ENCODE measurements around the gene APOBEC2.
"Not testable (repeated sequence)": the region's sequence is repeated elsewhere in the genome, so short reads cannot be mapped to it uniquely, and the experiment has no call there.

The APOBEC2 gene

DNA sequence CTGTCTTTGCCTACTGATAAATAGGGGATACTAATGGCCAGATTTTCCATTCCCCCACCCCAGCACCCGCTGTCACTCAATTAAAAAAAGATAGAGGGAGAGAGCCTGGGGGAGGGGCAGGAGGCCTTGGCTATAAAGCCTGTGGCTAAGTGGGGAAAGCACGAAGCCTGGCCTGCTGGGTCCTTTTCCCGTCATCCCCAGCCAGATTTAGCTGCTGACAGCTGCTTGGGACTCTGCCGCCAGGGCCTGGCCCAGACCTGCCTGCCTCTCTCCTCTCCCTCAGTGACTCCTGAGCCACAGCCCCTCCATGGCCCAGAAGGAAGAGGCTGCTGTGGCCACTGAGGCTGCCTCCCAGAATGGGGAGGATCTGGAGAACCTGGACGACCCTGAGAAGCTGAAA is at the start of gene APOBEC2:
Gene APOBEC2 (plus strand): TSS at position 162 of the 400 bp plus-strand sequence. CDS start 146 bp downstream, at position 308.
- no peak for FAIRE-seq

DNA sequence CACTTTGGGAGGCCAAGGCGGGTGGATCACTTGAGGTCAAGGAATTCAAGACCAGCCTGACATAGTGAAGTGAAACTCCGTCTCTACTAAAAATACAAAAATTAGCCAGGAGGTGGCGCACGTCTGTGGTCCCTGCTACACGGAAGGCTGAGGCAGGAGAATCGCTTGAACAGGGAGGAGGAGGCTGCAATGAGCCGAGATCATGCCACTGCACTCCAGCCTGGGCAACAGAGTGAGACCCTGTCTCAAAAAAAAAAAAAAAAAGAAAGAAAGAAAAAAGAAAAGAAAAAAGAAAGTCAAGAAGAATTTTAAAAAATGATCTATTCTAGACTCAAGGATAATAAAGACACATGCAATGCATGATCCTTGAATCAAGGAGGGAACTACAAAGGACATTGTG is 46.8 kb upstream of the APOBEC2 start:
- FAIRE-seq, result not testable (repeated sequence)

- not testable (repeated sequence) for FAIRE-seq
These were observed 46.0 kb upstream of the APOBEC2 start for GRCh38 chr6:41006980-41007379.

- FAIRE-seq, result no peak
These were observed 45.0 kb upstream of the APOBEC2 start for GRCh38 chr6:41008011-41008410.

- no peak for FAIRE-seq
These were observed 43.3 kb upstream of the APOBEC2 start for GRCh38 chr6:41009669-41010068.

GRCh38 chr6:41011673-41012072 is 41.3 kb upstream of the APOBEC2 start:
- FAIRE-seq, result no peak

- no peak for FAIRE-seq
These were observed 39.4 kb upstream of the APOBEC2 start for GRCh38 chr6:41013466-41014153.

DNA sequence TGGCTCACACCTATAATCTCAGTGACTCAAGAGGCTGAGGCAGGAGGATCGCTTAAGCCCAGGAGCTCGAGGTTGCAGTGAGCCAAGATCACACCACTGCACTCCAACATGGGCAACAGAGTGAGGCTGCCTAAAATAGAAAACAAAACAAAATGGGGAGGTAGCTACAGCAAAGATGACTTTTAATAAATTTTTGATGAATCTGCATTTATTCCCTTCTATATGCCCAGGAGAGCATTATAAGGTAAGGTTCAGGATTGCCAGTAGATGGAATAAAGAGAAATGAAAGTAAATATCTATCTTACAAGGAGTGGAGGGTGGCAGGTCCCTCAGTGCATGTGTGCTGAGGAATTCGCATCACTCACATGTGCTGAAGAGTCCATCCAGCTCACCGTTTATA is 38.2 kb upstream of the APOBEC2 start:
- FAIRE-seq, result no peak

DNA sequence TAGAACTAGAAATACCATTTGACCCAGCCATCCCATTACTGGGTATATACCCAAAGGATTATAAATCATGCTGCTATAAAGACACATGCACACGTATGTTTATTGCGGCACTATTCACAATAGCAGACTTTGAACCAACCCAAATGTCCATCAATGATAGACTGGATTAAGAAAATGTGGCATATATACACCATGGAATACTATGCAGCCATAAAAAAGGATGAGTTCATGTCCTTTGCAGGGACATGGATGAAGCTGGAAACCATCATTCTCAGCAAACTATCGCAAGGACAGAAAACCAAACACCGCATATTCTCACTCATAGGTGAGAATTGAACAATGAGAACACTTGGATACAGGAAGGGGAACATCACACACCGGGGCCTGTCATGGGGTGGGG is 37.1 kb upstream of the APOBEC2 start:
- FAIRE-seq, result not testable (repeated sequence)

- no peak for FAIRE-seq
These were observed 35.3 kb upstream of the APOBEC2 start for GRCh38 chr6:41017663-41018062.

DNA sequence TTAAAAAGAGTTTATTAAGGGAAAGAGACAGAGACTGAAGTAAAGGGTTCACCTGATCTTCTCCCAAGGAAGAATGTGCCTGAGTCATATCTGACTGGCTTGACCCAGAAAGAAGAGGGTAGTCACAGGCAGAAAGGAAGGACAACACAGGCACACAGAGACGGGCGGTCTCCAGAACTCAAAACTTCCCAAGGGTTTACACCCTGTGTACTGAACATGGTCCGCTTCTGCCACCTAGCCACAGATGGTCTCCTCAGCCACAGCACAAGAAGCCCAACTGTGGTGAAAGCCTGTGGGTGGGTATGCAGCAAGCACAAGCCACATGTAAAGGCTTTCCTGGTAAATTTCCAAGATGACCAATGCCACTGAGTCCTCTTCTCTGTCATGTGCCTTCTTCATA is 31.2 kb upstream of the APOBEC2 start:
- no peak for FAIRE-seq

- FAIRE-seq, result no peak
These were observed 30.7 kb upstream of the APOBEC2 start for GRCh38 chr6:41022294-41022693.

DNA sequence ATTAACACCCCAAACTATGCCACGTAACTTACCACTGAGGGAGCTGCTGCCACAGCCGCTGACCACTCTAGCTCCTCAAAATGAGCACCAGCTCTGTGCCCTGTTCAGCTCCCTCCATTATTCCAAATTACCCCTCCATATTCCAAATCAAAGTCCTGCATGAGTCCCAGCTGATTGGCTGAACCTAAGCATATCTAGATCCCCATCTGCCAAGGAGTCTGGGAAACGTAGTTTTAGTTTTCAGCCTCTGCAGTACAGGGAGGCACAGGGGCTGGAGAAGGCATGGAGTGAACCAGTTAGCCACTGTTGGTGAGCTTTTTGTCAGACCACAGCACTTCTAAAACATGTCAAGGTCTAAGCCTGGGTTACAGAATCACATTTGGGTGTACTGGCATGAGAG is 29.9 kb upstream of the APOBEC2 start:
- no peak for FAIRE-seq

DNA sequence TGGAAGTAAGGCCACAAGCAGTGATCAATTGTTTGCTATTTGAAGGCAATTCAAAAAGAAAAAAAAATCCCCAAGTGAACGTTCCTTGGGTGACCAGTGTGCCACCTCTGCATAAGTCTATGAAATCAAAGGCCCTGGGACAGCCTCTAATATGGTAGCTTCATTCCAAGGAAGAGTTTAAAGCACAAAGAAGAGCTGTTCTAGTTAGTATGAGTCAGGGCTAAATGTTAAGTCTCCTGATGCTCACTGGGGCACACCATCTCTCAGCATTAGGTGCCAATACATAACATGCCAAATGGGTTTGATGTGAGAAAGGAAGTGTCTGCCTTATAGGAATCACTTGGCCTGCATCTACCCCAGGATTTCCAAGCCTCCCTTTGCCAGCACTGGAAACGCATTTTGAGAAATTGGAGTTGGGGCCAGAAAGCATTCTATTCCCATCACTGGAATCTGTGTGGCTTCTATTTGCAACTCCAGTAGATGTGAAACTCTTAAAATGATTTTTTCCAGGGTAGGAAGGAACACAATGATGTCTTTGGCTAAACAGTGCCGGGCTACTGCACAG is 27.0 kb upstream of the APOBEC2 start:
- no peak for FAIRE-seq

- FAIRE-seq, result no peak
These were observed 25.8 kb upstream of the APOBEC2 start for GRCh38 chr6:41027241-41027640.

DNA sequence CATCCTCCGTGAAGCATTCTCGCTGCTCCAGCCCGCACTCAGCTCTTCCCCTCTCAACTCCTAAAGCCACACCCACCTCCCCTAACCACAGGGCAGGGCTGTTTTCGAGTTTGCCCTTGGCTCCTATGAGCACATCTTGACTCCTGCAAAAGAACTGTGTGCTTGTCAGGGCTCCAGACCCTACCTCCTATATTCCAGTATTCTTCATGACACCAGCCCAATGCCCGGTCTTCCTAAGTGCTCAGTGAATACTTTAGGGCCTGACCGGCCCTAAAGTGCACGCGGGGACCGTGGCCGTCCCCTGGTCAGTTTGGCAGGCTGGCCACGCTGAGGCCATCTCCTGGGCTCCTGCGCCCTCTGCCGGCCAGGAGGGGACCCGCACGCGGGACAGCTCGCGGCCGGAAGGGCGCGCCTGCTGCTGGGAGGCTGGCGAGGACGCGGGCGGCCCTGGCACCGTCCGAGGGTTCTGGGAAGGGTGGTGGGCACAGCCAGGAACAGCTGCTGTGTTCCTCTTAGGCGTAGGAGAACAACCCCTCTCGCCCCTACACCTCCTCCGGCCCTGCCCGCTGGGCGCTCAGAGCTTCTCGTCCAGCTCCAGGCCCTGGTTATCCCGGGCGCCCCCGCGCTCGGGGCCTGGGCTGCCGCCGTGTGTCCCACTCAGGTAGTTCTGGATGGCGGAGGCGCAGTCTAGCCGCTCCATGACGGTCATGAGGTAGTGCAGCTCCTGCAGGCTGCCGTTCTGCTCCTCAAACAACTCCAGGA is 25.0 kb upstream of the APOBEC2 start:
- FAIRE-seq, result no peak

- no peak for FAIRE-seq
These were observed 24.2 kb upstream of the APOBEC2 start for GRCh38 chr6:41028561-41029412.

GRCh38 chr6:41032830-41033229 is 20.2 kb upstream of the APOBEC2 start:
- no peak for FAIRE-seq

GRCh38 chr6:41033776-41034175 is 19.2 kb upstream of the APOBEC2 start:
- no peak for FAIRE-seq

- FAIRE-seq, result no peak
These were observed 16.8 kb upstream of the APOBEC2 start for GRCh38 chr6:41036186-41036585.

GRCh38 chr6:41036601-41037000 is 16.4 kb upstream of the APOBEC2 start:
- no peak for FAIRE-seq

DNA sequence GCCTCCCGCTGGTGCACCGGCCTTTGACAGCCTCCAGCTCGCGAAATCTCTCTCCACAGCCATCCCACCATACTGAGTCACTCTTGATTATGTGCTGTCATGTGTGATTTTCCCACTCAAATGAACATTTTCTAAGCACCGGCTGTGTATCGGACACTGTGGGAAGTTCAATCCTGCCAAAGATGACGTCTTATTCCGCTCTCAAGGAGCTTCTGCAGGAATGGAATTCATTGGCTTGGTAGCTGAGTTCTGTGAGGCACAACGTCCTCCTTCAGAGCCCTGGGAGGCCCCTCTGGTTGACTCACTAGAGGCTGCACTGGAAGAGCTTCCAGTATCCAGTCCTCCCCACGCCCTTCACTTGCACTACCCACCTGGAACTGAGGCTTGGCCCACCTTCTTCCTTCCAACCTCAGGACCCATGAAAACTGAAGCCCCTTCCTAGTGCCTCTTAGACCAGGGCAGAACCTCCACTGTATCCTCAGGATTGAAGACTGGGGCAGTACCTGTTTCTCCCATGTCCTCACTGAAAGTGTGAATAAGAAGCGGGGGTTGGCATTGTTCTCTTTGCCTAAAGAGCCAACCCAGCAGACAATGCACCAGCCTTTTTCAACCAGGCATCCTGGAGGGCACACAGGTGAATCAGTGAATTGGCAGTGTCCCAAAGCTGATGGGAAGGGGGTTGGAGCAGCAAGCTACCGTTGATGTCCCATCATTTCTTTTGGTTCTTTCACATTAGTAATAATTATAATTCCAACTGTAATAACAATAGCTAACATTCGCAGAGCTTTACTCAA is 15.7 kb upstream of the APOBEC2 start:
- no peak for FAIRE-seq

Data from G401.6 (cell line).